Activated gamma-delta T cell (primary cell): ENCODE measurements around the gene BRME1.
A peak's percentile ranks its signal among the peaks of the same experiment; 100 is the strongest.

Source experiments
- DNase-seq: peaks from one replicate; lab custom pipeline; 2025; lab: John Stamatoyannopoulos, UW

BRME1 gene

GRCh38 chr19:13846557-13847406 is 59.1 kb downstream of the BRME1 start:
- peak; percentile 94 for DNase-seq

GRCh38 chr19:13844130-13844631 is 61.7 kb downstream of the BRME1 start:
- DNase-seq: no peak

- no peak for DNase-seq
These were observed 62.6 kb downstream of the BRME1 start for GRCh38 chr19:13843104-13843921.

- DNase-seq: peak; percentile 71
These were observed 63.4 kb downstream of the BRME1 start for GRCh38 chr19:13842291-13843103.

- DNase-seq: no peak
These were observed 64.0 kb downstream of the BRME1 start for GRCh38 chr19:13841962-13842290.

GRCh38 chr19:13841086-13841961 is 64.6 kb downstream of the BRME1 start:
- DNase-seq: no peak

- DNase-seq: peak; percentile 55
These were observed 65.4 kb downstream of the BRME1 start for GRCh38 chr19:13840305-13841085.

GRCh38 chr19:13839938-13840304 is 66.0 kb downstream of the BRME1 start:
- DNase-seq: no peak

GRCh38 chr19:13839130-13839937 is 66.6 kb downstream of the BRME1 start:
- peak; percentile 87 for DNase-seq

- DNase-seq: no peak
These were observed 67.3 kb downstream of the BRME1 start for GRCh38 chr19:13838435-13839129.

GRCh38 chr19:13835791-13836723 is 69.9 kb downstream of the BRME1 start:
- DNase-seq: no peak

GRCh38 chr19:13834244-13835069 is 71.5 kb downstream of the BRME1 start:
- no peak for DNase-seq

GRCh38 chr19:13833330-13834243 is 72.3 kb downstream of the BRME1 start:
- peak; percentile 85 for DNase-seq
